HCT116 (cell line): Measurements from ENCODE around the gene MBP. TPM values are rescaled to one million over a fixed set of nuclear protein-coding genes. Genes with fewer than 3 reads are reported as not detected.
A peak's percentile ranks its signal among the peaks of the same experiment; 100 is the strongest.

Source experiments
- ATAC-seq: fragments of 200-7000 bp; cut with Tn5 transposase; 2 replicates; pipeline ENCODE4 v1.9.1; 2020; ENCODE audit warnings: mild to moderate bottlenecking, moderate library complexity
- BruUV-seq: library from RNA; stranded (reverse); fragments of 400-500 nt; replicated peaks from 2 replicates; lab custom pipeline; 2021; lab: Mats Ljungman, UMichigan
- CTCF ChIA-PET: fragments of 300-600 bp; sonication (Branson Sonifier 250); formaldehyde crosslinking; loops from one replicate; lab custom pipeline; 2021; ENCODE audit warnings: antibody characterized with exemption; lab: Charles Lee
- POLR2A ChIA-PET: fragments of 300-600, 350-600 bp; sonication (Branson Sonifier 250); formaldehyde crosslinking; loops from one replicate; lab custom pipeline; 2021; ENCODE audit warnings: antibody characterized with exemption; lab: Charles Lee
- RAD21 ChIA-PET, 2 experiments: fragments of 300-600 bp; sonication (Branson Sonifier 250); formaldehyde crosslinking; loops; one replicate each; lab custom pipeline; 2023; ENCODE audit warnings: low total read pairs in 2 of 2; ENCODE audit not compliant: uncharacterized antibody in 2 of 2, unreplicated experiment in 2 of 2, low non-redundant PET in 1 of 2; lab: Charles Lee
- DNase-seq: peaks from one replicate; pipeline ENCODE4 v3.0.0-alpha.2; 2010; ENCODE audit warnings: low read depth, low spot score
- H2AFZ ChIP-seq: fragments of 200-600 bp; shearing (Covaris generic), sonication (generic); 2 replicates; pipeline ENCODE4 v1.6.1; 2017; ENCODE audit warnings: low read depth, mixed run types, mixed read lengths, antibody characterized with exemption, low read length; ENCODE audit not compliant: poor library complexity, severe bottlenecking
- H3K27ac ChIP-seq: 2 replicates; pipeline ENCODE4 v1.5.1; 2012; ENCODE audit warnings: low read depth, low read length
- H3K27me3 ChIP-seq: fragments of 200-600 bp; sonication (generic); 2 replicates; pipeline ENCODE4 v1.6.1; 2016; ENCODE audit warnings: mixed run types, low read length, mixed read lengths; ENCODE audit not compliant: insufficient read depth
- H3K36me3 ChIP-seq, 2 experiments: fragments of 200-500 bp in 1 of 2; fragments of 200-600 bp in 1 of 2; sonication (Bioruptor generic) in 1 of 2; sonication (generic) in 1 of 2; 2 replicates each; pipeline versions ENCODE4 v1.5.1 to v1.6.1; 2014 to 2016; ENCODE audit warnings: low read length in 2 of 2, inconsistent platforms in 1 of 2, mixed read lengths in 1 of 2, mixed run types in 1 of 2; ENCODE audit not compliant: insufficient read depth in 2 of 2, control insufficient read depth in 1 of 2
- H3K4me1 ChIP-seq, 2 experiments: fragments of 200-600 bp in 1 of 2; sonication (generic) in 1 of 2; 2 replicates each; pipeline versions ENCODE4 v1.5.1 to v1.6.1; 2012 to 2017; ENCODE audit warnings: low read length in 2 of 2, inconsistent platforms in 1 of 2, mild to moderate bottlenecking in 1 of 2, mixed read lengths in 1 of 2, mixed run types in 1 of 2, moderate library complexity in 1 of 2; ENCODE audit not compliant: insufficient read depth in 2 of 2, control insufficient read depth in 1 of 2
- H3K4me2 ChIP-seq: fragments of 200-600 bp; sonication (generic); 2 replicates; pipeline ENCODE4 v1.6.1; 2017; ENCODE audit warnings: mixed run types, low read length, mixed read lengths
- H3K4me3 ChIP-seq, 2 experiments: fragments of 200-600 bp in 1 of 2; sonication (generic) in 1 of 2; replicated peaks in 1 of 2; 2 replicates each; pipeline ENCODE4 v1.5.1; 2011 to 2016; ENCODE audit warnings: low read length in 2 of 2, control low read depth in 1 of 2, low read depth in 1 of 2, mild to moderate bottlenecking in 1 of 2, mixed read lengths in 1 of 2, mixed run types in 1 of 2
- H3K79me2 ChIP-seq: fragments of 200-600 bp; sonication (generic); 2 replicates; pipeline ENCODE4 v1.6.1; 2017; ENCODE audit warnings: mild to moderate bottlenecking, mixed run types, low read length, moderate library complexity, mixed read lengths; ENCODE audit not compliant: insufficient read depth
- H3K9ac ChIP-seq: fragments of 200-600 bp; sonication (generic); 2 replicates; pipeline ENCODE4 v1.6.1; 2016; ENCODE audit warnings: low read length, mixed read lengths
- H3K9me2 ChIP-seq: fragments of 200-600 bp; sonication (generic), shearing (Covaris generic); 2 replicates; pipeline ENCODE4 v1.6.1; 2017; ENCODE audit warnings: mixed run types, mild to moderate bottlenecking, moderate library complexity; ENCODE audit not compliant: insufficient read depth
- H3K9me3 ChIP-seq, 2 experiments: fragments of 200-500 bp in 1 of 2; fragments of 200-600 bp in 1 of 2; sonication (Bioruptor generic) in 1 of 2; sonication (generic) in 1 of 2; 2 replicates each; pipeline ENCODE4 v1.6.1; 2014 to 2017; ENCODE audit warnings: low read length in 2 of 2, mixed read lengths in 2 of 2, inconsistent platforms in 1 of 2, low read depth in 1 of 2, mild to moderate bottlenecking in 1 of 2, mixed run types in 1 of 2, moderate library complexity in 1 of 2; ENCODE audit not compliant: control insufficient read depth in 1 of 2, insufficient read depth in 1 of 2
- H4K20me1 ChIP-seq: fragments of 200-600 bp; sonication (generic), shearing (Covaris generic); 2 replicates; pipeline ENCODE4 v1.6.1; 2017; ENCODE audit warnings: mixed run types, mild to moderate bottlenecking, moderate library complexity; ENCODE audit not compliant: insufficient read depth
- EGR1 ChIP-seq: IDR thresholded peaks from 2 replicates; pipeline ENCODE4 v1.6.1; 2012; ENCODE audit warnings: low read depth
- EZH2 ChIP-seq: fragments of 200-600 bp; sonication (generic); IDR thresholded peaks from 2 replicates; pipeline ENCODE4 v1.6.1; 2017; ENCODE audit warnings: antibody characterized with exemption, mixed run types
- EZH2phosphoT487 ChIP-seq: fragments of 200-600 bp; IDR thresholded peaks from 2 replicates; pipeline ENCODE4 v1.6.1; 2018; ENCODE audit warnings: antibody characterized with exemption, borderline replicate concordance
- FOSL1 ChIP-seq: IDR thresholded peaks from 2 replicates; pipeline ENCODE4 v1.6.1; 2012; ENCODE audit warnings: low read depth
- RAD21 ChIP-seq: IDR thresholded peaks from 2 replicates; pipeline ENCODE4 v1.6.1; 2012; ENCODE audit warnings: low read depth, mild to moderate bottlenecking
- REST ChIP-seq: IDR thresholded peaks from 2 replicates; pipeline ENCODE4 v1.6.1; 2012; ENCODE audit warnings: low read depth
- SP1 ChIP-seq: IDR thresholded peaks from 2 replicates; pipeline ENCODE4 v1.6.1; 2012; ENCODE audit warnings: low read depth
- SRF ChIP-seq: IDR thresholded peaks from 2 replicates; pipeline ENCODE4 v1.6.1; 2012; ENCODE audit warnings: low read depth
- TCF7L2 ChIP-seq: IDR thresholded peaks from 2 replicates; pipeline ENCODE4 v1.7.0; 2011; ENCODE audit warnings: borderline replicate concordance, inconsistent platforms; ENCODE audit not compliant: insufficient read depth, insufficient read length; ENCODE audit errors: extremely low read depth
- ZNF274 ChIP-seq: fragments of 200-500 bp; sonication (Bioruptor generic); IDR thresholded peaks from 2 replicates; pipeline ENCODE4 v1.6.1; 2014; ENCODE audit warnings: mild to moderate bottlenecking, low read depth, low read length, inconsistent platforms
- intact Hi-C: fragments of 100-400 bp; cut with micrococcal nuclease; formaldehyde crosslinking; loops from 2 replicates; pipeline ENCODE4 v1.10.0; 2022
- total RNA-seq: library from RNA; stranded (reverse); gene quantifications from one replicate; pipeline ENCODE4 v1.2.1, GENCODE V29; 2021; ENCODE audit not compliant: unreplicated experiment

The MBP gene
- total RNA-seq, 1 experiment from 2014 or later = 34.9 TPM

GRCh38 chr18:77144451-77145118 is 12.0 kb upstream of the MBP start:
- TF ChIP-seq FOSL1 = no peak
- TF ChIP-seq REST = peak; percentile 48
- POLR2A ChIA-PET = no interaction called here
- no peaks in the 10 kb centered on the region for H3K36me3 ChIP-seq
- peaks cover 0 to 8% of the 10 kb centered on the region in 2 experiments; a peak in 2 of 4 replicates for H3K4me1 ChIP-seq
- H2AFZ ChIP-seq = no peak overlapping the region
- RAD21 ChIA-PET = no interaction called here
- CTCF ChIA-PET = no interaction called here
- no peak for ATAC-seq
- H3K4me3 ChIP-seq = no peak overlapping the region
- H4K20me1 ChIP-seq = no peaks in the 10 kb centered on the region
- no peak for DNase-seq
- no peak overlapping the region for H3K27ac ChIP-seq
- BruUV-seq = no TSS peak
- H3K9me3 ChIP-seq = peaks cover 0 to 4% of the 10 kb centered on the region in 2 experiments; a peak in 1 of 4 replicates
- intact Hi-C loops = no loop called here
- no peaks in the 10 kb centered on the region for H3K79me2 ChIP-seq
- H3K9ac ChIP-seq = no peak overlapping the region
- no peaks in the 10 kb centered on the region for H3K27me3 ChIP-seq
- no peaks in the 10 kb centered on the region for H3K9me2 ChIP-seq
- no peak overlapping the region for H3K4me2 ChIP-seq

GRCh38 chr18:77144046-77144445 is 11.5 kb upstream of the MBP start:
- no peak for TF ChIP-seq TCF7L2
- no peak for TF ChIP-seq EZH2phosphoT487
- no peak for TF ChIP-seq RAD21
- no peak for TF ChIP-seq EZH2
- TF ChIP-seq ZNF274 = no peak
- TF ChIP-seq SRF = no peak
- TF ChIP-seq EGR1 = no peak
- no peak for TF ChIP-seq SP1
- TF ChIP-seq REST = no peak
- TF ChIP-seq, all 23 proteins: peak for 0
- H3K9ac ChIP-seq = no peak overlapping the region

More at GRCh38 chr18:77144046-77144445, 11.5 kb upstream of the MBP start:
- ChIA-PET POLR2A (no interaction called here), CTCF (no interaction called here), RAD21 (no interaction called here)
- no peak for ATAC-seq
- Histone ChIP-seq H3K36me3 (no peaks in the 10 kb centered on the region), H3K4me3 (no peak overlapping the region), H2AFZ (no peak overlapping the region), H3K9me2 (no peaks in the 10 kb centered on the region), H3K27ac (no peak overlapping the region), H3K9me3 (peaks cover 0 to 4% of the 10 kb centered on the region in 2 experiments; a peak in 1 of 4 replicates), H3K27me3 (no peaks in the 10 kb centered on the region), H3K4me1 (peaks cover 0 to 8% of the 10 kb centered on the region in 2 experiments; a peak in 2 of 4 replicates), H4K20me1 (no peaks in the 10 kb centered on the region), H3K4me2 (no peak overlapping the region), H3K79me2 (no peaks in the 10 kb centered on the region)
- no peak for DNase-seq
- BruUV-seq = no TSS peak
- intact Hi-C loops = no loop called here
